NCI-H748 (cell line): ENCODE results near the gene MIER2.
A peak's percentile ranks its signal among the peaks of the same experiment; 100 is the strongest.

Experiments used
- DNase-seq: peaks from one replicate; lab custom pipeline; 2025; ENCODE audit not compliant: unreplicated experiment; lab: John Stamatoyannopoulos, UW

Gene MIER2

DNA sequence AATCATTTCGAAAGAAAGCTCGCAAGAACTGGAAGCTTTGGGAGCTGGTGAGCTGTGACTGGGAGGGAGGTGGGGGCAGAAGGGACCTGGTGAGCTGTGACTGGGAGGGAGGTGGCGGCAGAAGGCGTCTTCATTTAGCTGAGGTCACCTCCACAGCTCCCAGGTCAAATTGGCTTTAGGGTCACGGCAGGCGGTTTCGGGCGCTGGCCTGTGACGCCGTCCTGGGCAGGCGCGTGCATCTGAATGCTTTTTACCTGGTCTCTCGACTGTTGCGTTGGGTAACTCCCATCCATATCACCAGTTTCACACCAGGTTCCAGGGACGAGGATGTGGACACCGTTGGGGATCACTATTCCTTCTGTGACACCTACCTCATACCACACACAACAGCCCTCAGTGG lies 35.2 kb upstream of the MIER2 start:
- no peak for DNase-seq

DNA sequence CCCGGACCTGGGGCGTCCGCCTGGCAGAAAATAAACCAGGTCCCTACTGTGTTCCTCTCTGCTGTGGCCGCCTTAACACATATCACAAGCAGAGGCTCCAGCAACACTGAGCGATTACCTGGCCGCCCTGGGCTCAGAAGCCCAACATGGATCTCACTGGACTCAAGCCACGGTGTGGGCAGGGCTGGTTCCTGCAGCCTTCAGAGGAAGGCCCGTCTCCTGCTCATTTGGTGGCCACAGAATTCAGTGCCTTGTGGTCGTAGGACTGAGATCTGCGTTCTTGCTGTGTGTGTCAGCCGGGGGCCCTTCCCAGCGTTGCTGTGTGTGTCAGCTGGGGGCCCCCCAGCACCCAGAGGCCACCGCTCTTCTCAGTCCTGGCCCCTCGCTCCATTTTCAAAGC lies 34.1 kb upstream of the MIER2 start:
- no peak for DNase-seq

DNA sequence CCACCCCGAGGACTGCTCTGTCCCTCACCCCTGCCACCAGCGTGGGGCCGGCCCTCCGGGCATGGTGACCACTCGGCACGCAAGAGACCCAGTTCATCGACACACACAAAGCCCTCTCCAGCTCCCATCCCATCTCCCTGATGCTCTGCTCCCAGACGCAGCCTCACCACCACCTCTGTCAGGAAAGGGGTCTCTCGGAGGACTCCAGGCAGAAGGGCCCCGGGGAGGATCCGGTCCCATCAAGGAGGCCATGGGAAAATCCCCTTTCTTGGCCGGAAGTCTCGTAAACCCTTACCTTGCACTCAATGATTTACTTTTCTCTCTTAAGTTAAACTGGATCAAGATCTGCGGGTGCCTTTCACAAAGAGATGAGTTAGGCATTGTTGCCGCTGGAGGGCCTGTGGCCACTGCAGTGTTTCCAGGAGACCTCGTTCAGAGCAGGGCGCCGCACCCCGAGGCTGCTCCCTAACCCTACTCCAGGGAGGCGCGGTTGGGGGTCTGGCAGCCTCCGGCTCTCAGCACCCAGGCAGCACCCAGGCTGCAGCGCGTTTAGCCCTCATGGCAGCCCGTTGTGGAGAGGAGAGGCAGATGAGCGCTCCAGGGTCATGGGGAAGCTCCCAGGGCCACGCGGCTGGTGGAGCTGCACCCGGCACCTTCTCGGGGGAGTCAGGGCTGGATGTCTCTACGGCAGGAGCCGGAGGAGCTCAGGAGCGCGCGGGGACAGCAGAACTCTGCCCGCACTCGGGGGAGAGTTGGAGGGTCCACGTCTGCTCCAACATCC lies 33.4 kb upstream of the MIER2 start:
- no peak for DNase-seq

DNA sequence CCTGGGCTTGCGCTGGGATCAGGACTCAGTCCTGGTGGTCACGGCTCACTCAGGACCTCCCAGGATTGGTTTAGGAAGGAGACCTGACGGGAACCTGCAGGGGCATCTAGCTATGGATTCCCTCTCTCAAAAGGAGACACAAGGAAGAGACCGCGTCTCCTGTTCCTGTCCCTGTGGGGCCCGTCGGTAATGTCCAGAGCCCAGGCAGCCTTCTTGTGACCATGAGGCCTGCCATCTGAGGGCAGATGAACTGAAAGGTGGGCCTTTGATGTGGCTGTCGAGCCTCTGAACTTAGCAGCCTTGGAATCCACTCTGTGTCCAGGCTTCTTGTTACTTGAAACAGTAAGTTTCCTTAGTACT lies 31.5 kb upstream of the MIER2 start:
- DNase-seq, result no peak

DNA sequence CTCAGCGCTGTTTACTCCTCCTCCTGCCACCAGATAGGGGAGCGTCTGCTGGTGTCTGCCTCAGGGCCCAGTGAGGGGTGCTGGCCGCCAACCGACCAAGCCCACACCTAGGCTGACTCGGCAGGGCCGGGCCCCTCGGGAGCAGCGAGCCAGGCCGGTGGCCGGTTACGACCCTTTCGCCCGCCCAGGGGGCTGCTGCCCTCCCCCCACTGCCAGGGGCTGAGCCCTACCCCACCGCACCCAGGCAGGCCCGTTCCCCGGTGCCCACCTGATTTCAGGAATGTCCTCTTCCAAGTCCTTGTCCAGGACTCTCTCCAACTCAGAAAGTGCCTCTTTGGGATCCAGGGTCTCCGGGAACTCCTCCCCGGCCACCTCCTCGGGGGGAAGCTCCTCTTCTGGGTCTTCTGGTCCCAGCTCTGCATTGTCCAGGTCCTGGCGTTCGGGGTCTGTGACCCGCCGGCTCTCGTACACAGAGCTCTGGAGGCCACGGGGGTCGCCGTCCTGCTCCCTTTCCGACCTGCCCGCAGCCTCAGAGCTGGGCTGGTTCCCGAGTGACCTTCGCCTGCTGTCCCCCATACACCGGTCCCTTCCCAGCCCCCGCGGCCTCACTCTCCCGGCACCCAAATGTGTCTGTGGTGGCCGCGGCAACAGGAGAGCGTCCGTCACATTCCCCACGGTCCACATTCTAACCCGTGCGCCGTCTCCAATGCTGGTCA lies 31.0 kb upstream of the MIER2 start:
- DNase-seq, result no peak

DNA sequence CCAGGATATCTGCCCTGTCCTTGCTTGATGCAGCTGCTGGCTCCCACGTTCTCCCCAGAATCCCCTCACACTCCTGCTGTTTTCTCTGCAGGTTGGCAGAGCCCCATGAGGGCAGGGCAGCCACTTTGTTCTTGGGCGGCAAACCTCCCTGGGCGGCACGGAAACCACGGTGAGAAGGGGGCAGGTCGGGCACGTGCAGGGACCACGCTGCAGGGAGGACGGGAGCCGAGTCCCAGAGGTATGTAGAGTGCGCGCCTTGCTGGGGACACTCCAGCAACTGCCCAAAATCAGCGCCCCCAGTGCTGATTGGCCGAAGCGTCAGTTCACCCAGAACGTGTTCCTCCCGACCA lies 30.3 kb upstream of the MIER2 start:
- no peak for DNase-seq

DNA sequence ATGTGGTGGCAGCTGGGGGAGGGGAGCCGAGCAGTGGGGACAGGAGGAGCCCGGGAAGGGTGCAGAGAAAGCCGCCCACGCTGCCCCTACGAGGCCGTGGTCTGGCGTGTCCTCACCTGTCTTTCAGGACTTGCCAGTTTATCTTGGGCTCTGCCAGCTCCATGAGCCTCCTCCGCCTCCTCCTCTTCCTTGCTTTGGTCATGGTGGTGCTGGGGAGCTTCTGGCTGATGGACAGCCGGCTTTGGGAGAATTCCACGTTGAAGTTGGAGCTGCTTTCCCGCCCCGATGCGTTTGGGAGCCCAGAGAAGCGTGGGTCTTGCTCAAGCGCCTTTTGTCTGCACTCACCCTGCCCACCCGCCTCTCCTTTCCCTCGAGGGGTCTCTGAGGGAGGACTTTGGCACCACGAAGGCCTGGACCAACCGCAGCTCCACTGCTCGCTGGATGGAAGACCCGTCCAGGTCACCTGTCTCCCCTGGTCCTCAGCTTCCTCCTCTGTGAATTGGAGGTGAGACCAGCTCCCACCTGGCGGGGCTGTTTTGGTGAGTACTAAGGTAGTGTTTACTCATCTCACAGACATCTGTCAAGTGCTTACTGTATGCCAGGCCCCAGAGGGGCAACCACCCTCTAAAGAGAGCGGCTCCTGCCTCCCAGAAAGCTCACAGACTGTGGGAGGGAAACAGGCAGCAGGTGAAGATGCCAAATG lies 29.7 kb upstream of the MIER2 start:
- peak; percentile 46 for DNase-seq

DNA sequence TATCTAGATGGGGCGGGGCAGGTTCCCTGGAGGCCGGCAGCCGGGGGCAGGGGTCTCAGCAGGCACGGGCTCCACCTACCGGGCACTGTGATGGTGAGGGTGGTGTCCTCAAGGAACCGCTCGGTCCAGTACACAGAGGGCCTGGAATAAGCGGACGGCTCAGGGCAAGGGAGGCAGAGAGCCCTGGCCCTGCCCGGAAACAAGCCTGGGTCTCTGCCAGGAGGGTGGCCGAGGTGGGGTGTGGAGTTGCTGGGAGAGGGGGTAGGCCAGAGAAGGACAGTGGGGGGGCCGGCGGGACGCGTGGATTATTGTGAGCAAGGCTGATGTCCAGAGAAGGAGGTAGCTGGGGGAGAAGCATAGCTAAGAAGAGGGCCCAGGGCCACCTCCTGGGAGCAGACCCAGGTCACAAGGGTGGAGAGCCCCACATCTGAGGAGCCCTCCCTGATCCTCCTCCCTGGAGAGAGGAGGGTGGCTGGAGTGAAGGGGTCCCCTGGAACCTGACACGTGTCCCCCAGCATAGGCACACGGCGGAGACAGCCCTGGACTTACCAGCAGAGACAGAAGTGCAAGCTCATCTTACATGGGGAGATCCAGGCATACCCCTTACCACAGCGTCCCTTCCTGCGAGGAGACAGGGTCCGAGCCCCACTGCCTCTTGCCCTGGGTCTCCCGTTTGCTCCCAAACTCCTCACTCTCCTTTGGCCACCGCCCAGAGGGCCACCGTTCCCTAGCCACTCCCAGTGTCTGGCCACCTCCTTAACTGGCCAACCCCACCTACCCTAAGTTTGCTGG lies 29.0 kb upstream of the MIER2 start:
- no peak for DNase-seq

DNA sequence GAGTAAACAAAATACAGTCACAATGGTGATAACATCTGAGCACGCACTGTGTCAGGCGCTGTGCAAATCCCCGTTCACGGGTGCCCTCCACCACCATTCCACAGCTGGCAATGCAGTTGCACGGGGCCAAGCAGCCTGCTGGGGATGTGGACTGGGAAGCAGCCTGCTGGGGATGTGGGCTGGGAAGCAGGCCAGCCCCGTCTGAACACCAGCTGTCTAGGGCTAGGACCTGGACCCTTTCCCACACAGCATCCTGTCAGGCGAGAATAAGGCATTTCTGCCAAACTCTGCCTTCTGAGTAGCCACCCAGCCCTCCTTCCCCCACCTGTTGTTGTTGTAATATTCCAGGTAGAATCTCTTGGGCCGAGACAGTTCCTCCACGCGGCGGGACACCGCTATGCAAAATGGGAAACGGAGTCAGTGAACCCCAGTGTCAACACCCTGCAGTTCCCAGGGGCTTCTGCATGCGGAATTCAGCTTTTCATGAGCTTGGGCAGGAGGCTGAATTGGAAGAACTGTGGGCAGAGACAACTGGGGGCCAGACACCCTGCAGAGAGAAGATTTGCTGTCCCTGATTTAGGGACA lies 27.8 kb upstream of the MIER2 start:
- no peak for DNase-seq

DNA sequence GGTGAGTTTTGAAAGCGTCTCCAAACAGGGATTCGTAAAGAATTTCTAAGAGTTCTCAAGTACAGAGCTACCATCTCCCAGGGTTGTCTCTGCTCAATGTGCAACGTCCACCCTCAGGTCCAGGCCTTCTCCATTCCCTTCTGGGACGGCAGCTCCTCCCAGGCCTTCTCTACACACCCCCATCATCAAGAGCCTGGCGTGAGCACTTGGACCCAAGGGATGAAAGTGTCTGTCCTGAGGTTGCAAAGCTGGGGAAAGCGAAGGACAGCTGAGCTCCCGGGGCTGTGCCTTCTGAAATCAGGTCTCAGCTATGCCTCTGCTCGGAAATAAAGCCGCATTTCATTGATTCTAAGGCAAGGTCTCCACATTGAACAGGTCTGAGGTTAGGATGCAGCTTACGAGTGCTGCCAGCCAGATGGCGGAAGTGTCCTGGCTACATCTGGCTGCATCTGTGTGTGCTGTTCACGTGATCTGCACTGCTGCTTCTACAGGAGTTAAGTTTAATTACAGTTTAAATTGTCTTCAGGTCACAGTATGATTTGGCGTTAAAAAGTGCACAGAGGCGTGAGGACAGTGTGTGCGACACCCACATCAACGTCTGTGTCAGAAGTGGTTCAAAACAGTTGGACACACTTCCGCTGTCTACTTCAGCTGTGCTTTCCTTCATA lies 27.0 kb upstream of the MIER2 start:
- DNase-seq, result no peak

DNA sequence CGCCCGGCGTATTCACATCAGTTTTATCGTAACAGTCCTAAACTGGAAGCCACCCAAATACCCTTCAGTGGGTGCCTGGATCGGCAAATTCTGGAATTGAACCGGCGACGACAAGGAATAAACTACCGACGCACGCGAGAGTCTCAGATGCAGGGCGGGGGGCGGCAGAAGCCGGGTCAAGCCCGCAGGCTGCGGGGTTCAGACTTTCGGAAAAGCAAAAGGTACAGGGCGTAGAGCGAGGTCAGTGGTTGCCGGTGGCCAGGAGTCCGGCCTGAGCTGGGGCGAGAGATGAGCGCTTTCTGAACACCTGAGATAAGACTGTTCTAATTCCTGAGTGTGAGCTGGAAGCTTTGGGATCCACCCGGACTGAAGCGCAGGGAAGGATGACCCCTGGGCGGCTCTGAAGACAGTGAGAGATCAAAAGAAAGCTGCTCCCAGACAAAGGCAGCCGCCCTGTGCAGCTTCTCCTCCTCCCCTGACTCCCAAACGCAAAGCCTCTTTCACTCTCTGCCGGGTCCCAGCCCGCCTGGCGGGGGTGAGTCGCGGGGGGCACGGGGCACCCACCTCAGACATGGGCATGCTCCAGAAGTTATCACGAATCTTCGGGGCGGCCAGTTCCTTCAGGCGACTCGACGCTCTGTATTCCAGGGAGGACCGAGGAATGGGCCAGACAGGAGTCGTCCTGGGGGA lies 26.2 kb upstream of the MIER2 start:
- DNase-seq, result no peak

DNA sequence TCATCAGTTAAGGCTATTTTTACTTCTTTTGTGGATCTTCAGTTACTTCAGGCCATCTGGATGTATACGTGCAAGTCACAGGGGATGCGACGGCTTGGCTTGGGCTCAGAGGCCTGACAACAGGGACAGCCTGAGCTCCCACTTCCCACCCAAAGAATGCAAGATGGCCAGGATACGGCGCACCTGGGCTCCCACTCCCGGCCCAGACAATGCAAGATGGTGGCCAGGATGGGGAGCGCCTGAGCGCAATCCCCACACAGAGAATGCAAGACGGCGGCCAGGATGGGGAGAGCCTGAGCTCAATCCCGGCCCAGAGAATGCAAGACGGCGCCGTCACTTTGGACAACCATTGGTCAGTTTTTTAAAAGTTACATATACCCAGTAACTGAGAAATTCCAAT lies 25.3 kb upstream of the MIER2 start:
- DNase-seq, result no peak

DNA sequence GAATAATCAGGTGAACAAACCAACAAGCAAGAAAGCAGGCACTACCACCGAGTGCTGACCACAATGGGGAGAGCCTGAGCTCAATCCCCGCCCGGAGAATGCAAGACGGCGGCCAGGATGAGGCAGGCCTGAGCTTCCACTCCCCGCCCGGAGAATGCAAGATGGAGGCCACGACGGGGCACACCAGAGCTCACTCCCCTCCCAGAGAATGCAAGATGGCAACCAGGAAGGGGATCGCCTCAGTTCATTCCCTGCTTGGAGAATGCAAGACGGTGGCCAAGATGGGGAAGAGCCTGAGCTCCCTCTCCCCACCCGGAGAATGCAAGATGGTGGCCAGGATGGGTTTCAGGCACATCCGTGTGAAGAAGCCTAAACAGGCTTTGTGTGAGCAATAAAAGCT lies 24.7 kb upstream of the MIER2 start:
- no peak for DNase-seq

DNA sequence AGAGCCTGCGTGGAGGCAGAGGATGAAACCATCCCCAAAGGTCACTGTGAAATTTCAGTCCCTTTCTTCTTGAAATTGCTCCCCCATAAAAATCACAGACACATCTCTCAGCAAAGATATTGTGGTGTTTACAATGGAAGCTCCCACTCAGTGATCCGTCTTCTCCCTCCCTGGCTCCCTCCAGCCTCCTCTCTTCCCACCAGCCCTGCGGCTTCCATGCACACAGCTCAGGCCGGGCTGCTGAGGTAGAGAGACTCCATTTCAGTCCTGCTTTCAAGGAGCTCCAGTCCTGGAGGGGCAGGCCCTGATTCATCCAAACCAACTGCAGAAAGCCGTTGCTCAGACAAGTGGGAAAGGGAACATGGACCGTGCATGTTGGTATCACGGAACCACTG lies 24.0 kb upstream of the MIER2 start:
- no peak for DNase-seq

DNA sequence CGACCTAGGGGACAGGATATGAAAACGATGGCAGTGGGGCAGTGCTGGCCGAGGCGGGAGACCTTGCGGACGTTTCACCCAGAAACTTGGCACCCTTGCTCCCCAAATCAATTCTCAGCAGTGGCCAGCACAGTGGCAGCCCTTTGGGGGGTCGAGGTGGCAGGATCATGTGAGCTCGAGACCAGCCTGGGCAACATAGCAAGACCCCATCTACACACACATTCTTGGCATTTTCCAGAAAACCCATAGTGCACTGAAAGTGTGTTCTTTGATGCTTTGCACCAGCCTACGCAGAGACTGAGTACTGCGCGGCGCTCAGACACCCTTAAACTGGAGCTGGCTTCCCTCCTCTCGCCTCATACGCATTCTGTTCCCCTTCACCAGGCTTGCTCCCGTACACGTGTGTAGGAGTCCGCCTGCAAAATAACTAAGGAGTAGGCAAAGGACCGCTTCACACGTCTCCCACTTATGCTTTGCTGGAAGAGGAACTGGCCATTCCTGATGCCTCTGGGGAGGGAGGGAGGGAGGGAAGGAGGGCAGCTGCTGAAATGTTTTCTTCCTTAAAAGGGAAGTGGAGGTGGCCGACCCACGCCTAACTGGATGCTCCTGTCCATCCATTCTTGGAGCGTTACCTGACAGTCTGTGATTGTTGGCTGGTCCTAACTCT lies 23.5 kb upstream of the MIER2 start:
- no peak for DNase-seq

DNA sequence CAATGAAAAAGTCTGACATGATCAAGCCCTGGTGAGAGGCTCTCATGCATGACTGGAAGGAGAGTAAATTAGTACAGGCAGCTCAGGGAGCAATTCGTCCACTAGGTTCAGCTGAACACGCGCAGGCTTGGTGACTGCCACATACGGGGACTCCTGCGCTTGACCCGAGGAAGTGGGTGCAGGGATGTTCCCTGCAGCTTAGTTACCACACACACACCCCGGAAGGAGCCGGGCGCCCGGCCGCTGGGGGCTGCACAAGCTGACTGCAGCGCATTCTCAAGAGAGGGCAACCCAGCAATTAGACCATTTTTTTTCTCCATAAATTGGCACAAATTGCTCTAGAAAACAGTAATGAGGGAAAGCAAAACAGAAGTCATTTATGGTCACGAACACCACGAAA lies 23.0 kb upstream of the MIER2 start:
- no peak for DNase-seq

DNA sequence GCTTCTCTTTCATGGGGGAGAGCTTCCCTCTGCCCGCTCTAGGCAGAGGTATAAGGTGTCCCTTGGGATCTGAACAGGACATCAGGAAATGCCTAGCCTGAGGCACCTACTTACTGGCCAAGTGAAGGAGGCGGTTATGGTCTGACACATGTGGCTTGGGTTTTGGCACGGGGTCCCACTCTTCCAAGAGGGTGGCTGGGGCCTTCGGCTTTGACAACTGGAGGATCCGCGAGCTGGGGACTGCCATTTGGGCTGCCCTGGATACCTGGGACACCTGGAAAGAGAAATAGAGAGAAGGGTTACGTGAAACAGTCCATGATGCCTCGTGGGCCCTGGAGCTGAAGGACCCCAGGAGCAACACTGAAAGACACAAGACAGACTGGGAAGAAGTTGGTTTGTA lies 22.4 kb upstream of the MIER2 start:
- no peak for DNase-seq

DNA sequence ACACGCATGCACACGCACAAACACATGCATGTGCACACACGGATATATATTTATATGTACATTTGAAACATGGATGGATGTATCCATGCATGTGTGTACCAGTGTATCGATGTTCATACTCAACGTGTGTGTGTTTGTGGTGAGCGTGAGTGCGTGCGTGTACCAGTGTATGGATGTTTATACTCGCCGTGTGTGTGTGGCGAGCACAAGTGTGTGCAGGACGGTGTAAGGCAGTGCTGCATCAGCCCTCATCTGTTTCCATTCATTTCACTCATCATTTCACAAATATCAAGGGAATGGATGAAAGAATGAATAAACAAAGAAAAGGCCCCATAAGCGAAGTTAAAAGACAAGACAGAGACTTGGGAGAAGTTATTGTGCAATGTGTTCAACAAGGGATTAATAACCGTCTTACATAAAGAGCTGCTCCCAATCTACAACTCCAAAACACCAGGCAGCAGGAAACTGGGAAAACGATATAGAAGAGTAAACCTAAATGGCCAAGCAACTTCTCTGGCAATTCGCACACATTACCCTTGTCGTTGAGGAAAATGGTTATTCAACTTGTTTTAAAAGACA lies 21.7 kb upstream of the MIER2 start:
- DNase-seq, result no peak
